Neural cell (in vitro differentiated cells): Measurements from ENCODE around the gene ACAA2. TPM values are rescaled to one million over a fixed set of nuclear protein-coding genes. Genes with fewer than 3 reads are reported as not detected.

ENCODE experiments used
- H2AFZ ChIP-seq: fragments of 200-600, 300-800 bp; sonication (generic), shearing (Covaris generic); 2 replicates; pipeline ENCODE4 v1.6.0; 2014; ENCODE audit warnings: low read depth, mild to moderate bottlenecking, antibody characterized with exemption, low read length, moderate library complexity
- H3F3A ChIP-seq: fragments of 200-600 bp; shearing (Covaris generic); 2 replicates; pipeline ENCODE4 v1.6.1; 2016; ENCODE audit warnings: mild to moderate bottlenecking, moderate library complexity, mixed read lengths, antibody characterized with exemption, low read length; ENCODE audit not compliant: insufficient read depth, poor library complexity, severe bottlenecking
- H3K27ac ChIP-seq: fragments of 200-600, 300-800 bp; sonication (generic), shearing (Covaris generic); 2 replicates; pipeline ENCODE4 v1.5.1; 2014; ENCODE audit warnings: mild to moderate bottlenecking, low read length, moderate library complexity
- H3K27me3 ChIP-seq: fragments of 300-800, 200-600 bp; sonication (generic), shearing (Covaris generic); 2 replicates; pipeline ENCODE4 v1.6.0; 2014; ENCODE audit warnings: mild to moderate bottlenecking, low read depth, low read length, moderate library complexity; ENCODE audit not compliant: insufficient read depth
- H3K36me3 ChIP-seq: fragments of 300-800, 200-600 bp; sonication (generic), shearing (Covaris generic); 2 replicates; pipeline ENCODE4 v1.5.1; 2014; ENCODE audit warnings: mild to moderate bottlenecking, antibody characterized with exemption, low read length, moderate library complexity; ENCODE audit not compliant: insufficient read depth
- H3K4me2 ChIP-seq: fragments of 300-800, 200-600 bp; sonication (generic), shearing (Covaris generic); 2 replicates; pipeline ENCODE4 v1.6.0; 2014; ENCODE audit warnings: mild to moderate bottlenecking, low read length
- H3K4me3 ChIP-seq: fragments of 300-800, 200-600 bp; sonication (generic), shearing (Covaris generic); 2 replicates; pipeline ENCODE4 v1.5.1; 2014; ENCODE audit warnings: mild to moderate bottlenecking, low read length, moderate library complexity
- H3K79me2 ChIP-seq: fragments of 200-600 bp; shearing (Covaris generic); replicated peaks from 2 replicates; pipeline ENCODE4 v1.6.0; 2014; ENCODE audit warnings: mild to moderate bottlenecking, low read length, moderate library complexity; ENCODE audit not compliant: insufficient read depth
- H3K9ac ChIP-seq: fragments of 300-800, 200-600 bp; sonication (generic), shearing (Covaris generic); 2 replicates; pipeline ENCODE4 v1.6.1; 2016; ENCODE audit warnings: mild to moderate bottlenecking, low read length, mixed read lengths
- H3K9me2 ChIP-seq: fragments of 200-600 bp; shearing (Covaris generic); 2 replicates; pipeline ENCODE4 v1.6.1; 2016; ENCODE audit warnings: mild to moderate bottlenecking, low read length, mixed read lengths; ENCODE audit not compliant: insufficient read depth
- H3K9me3 ChIP-seq: fragments of 200-600, 300-800 bp; sonication (generic), shearing (Covaris generic); 2 replicates; pipeline ENCODE4 v1.6.1; 2016; ENCODE audit warnings: mild to moderate bottlenecking, mixed run types, low read length, moderate library complexity, mixed read lengths
- H4K20me1 ChIP-seq: fragments of 200-600 bp; shearing (Covaris generic); 2 replicates; pipeline ENCODE4 v1.6.1; 2016; ENCODE audit warnings: mild to moderate bottlenecking, mixed run types; ENCODE audit not compliant: insufficient read depth
- CTCF ChIP-seq: fragments of 450-650 bp; IDR thresholded peaks from 2 replicates; pipeline ENCODE4 v1.5.1; 2014; ENCODE audit warnings: antibody characterized with exemption, mild to moderate bottlenecking, moderate library complexity; ENCODE audit not compliant: poor library complexity, severe bottlenecking
- EP300 ChIP-seq: fragments of 450-650 bp; conservative IDR thresholded peaks from 2 replicates; pipeline ENCODE4 v1.6.1; 2014; ENCODE audit warnings: antibody characterized with exemption, mild to moderate bottlenecking, moderate library complexity; ENCODE audit not compliant: poor library complexity, severe bottlenecking
- EZH2 ChIP-seq: fragments of 200-600, 300-800 bp; shearing (Covaris generic), sonication (generic); IDR thresholded peaks from 2 replicates; pipeline ENCODE4 v1.6.1; 2014; ENCODE audit warnings: antibody characterized with exemption, low read length, borderline replicate concordance, mild to moderate bottlenecking; ENCODE audit not compliant: insufficient read depth, poor library complexity, severe bottlenecking
- MXI1 ChIP-seq: fragments of 450-650 bp; conservative IDR thresholded peaks from 2 replicates; pipeline ENCODE4 v1.6.1; 2014; ENCODE audit warnings: antibody characterized with exemption, mild to moderate bottlenecking; ENCODE audit not compliant: poor library complexity, severe bottlenecking
- POLR2AphosphoS5 ChIP-seq: IDR thresholded peaks from 2 replicates; pipeline ENCODE4 v1.6.1; 2012
- RAD21 ChIP-seq: fragments of 450-650 bp; conservative IDR thresholded peaks from 2 replicates; pipeline ENCODE4 v1.6.1; 2014; ENCODE audit warnings: antibody characterized with exemption, mild to moderate bottlenecking, moderate library complexity
- REST ChIP-seq: IDR thresholded peaks from 2 replicates; pipeline ENCODE4 v1.6.1; 2012; ENCODE audit warnings: borderline replicate concordance
- SMC3 ChIP-seq: fragments of 450-650 bp; conservative IDR thresholded peaks from 2 replicates; pipeline ENCODE4 v1.6.1; 2014; ENCODE audit warnings: antibody characterized with exemption, mild to moderate bottlenecking, moderate library complexity; ENCODE audit not compliant: poor library complexity
- TAF1 ChIP-seq: IDR thresholded peaks from 2 replicates; pipeline ENCODE4 v1.6.1; 2012; ENCODE audit warnings: low read depth
- polyA plus RNA-seq: library from polyadenylated mRNA; depleted of rRNA; stranded (reverse); fragments of >200 nt; gene quantifications from 2 replicates; pipeline ENCODE4 v1.2.3, GENCODE V29; 2014

ACAA2 gene
- polyA plus RNA-seq, 1 donor from 2014 or later, result 6.3 TPM

GRCh38 chr18:49744376-49745008 lies 68.8 kb downstream of the ACAA2 start:
- Histone ChIP-seq H3K4me2 (no peak overlapping the region), H3K9me3 (no peaks in the 10 kb centered on the region), H3K36me3 (no peaks in the 10 kb centered on the region), H2AFZ (no peak overlapping the region), H3K27me3 (no peaks in the 10 kb centered on the region), H4K20me1 (no peaks in the 10 kb centered on the region), H3K79me2 (no peaks in the 10 kb centered on the region), H3K27ac (no peak overlapping the region), H3K9ac (no peak overlapping the region), H3F3A (no peaks in the 10 kb centered on the region), H3K9me2 (no peaks in the 10 kb centered on the region), H3K4me3 (no peak overlapping the region)
- TF ChIP-seq EP300 (no peak), POLR2AphosphoS5 (no peak)

- H3K9ac ChIP-seq, result no peak overlapping the region
- H3K9me2 ChIP-seq, result no peaks in the 10 kb centered on the region
- no peaks in the 10 kb centered on the region for H3F3A ChIP-seq
- H3K27ac ChIP-seq, result no peak overlapping the region
- TF ChIP-seq EP300 (no peak), SMC3 (no peak), RAD21 (no peak), CTCF (no peak), EZH2 (no peak), POLR2AphosphoS5 (no peak), REST (no peak), TAF1 (no peak), MXI1 (no peak)
- no peak overlapping the region for H2AFZ ChIP-seq
- no peak overlapping the region for H3K4me3 ChIP-seq
- H3K79me2 ChIP-seq, result no peaks in the 10 kb centered on the region
- H3K36me3 ChIP-seq, result no peaks in the 10 kb centered on the region
- no peaks in the 10 kb centered on the region for H4K20me1 ChIP-seq
- no peaks in the 10 kb centered on the region for H3K9me3 ChIP-seq
- no peaks in the 10 kb centered on the region for H3K27me3 ChIP-seq
- H3K4me2 ChIP-seq, result no peak overlapping the region
Measured at GRCh38 chr18:49743117-49743567, 70.2 kb downstream of the ACAA2 start.
